GM12875 (cell line): ENCODE data around the gene CD248.
A peak's percentile ranks its signal among the peaks of the same experiment; 100 is the strongest.

ENCODE experiments used
- H3K4me3 ChIP-seq: one replicate; pipeline ENCODE4 v1.5.1; 2011; ENCODE audit warnings: low read depth, low read length, control low read depth
- TF ChIP-seq, protein P1 (sequence below): IDR thresholded peaks from 2 replicates; pipeline ENCODE4 v1.5.1; 2011; ENCODE audit warnings: low read depth, mild to moderate bottlenecking, control low read depth, inconsistent platforms, low read length, moderate library complexity, borderline replicate concordance; ENCODE audit not compliant: insufficient read depth

The CD248 gene

DNA sequence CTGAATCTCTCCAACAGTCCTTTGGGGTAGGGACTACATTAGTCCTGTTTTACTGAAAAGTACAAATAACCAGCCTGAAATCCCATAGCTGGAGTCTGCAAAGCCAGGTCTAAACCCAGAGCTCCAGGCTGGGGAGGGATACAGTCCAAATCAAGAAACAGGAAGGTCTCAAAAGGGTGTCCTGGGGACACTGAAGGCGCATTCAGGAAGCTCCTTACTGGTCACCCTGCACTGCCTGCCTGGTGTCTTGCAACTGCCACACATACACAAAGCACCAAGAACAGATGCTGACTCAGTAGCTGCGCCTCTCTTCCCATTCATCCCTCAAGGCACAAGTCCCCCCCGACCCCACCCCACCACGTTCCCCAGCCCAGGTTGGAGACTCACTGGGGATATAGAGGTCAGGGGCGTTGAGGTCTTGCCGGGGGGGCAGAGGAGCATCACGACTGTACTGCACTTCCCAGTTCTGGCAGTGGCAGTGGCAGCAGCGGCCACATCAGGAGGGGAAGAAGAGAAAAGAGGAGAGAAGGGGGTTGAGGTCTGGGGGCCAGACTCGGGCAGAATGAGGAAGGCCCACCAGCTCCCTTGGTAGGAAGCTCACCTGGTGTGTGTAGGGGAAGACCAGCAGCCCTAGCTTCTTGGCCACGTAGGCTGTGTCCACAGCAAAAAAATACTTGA lies 29.5 kb downstream of the CD248 start:
- H3K4me3 ChIP-seq: no peak overlapping the region

DNA sequence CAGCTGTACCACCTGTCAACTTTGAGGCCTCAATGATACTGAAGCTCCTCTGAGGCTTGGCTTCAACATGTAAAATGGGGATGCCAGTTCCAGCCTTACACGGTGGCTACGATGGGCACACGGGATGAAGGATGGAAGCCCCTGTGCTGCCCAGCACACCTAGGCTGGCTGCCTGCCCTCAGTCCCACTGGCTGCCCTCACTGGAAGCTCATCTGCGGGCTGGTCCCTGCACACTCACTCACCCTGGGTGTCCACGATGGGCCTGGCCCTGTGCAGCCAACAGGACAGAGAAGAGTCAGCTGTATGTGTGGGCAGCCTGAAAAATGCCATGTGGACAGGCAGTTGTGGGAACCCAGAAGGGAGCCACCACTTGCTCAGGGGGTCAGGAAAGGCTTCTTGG lies 30.1 kb downstream of the CD248 start:
- no peak overlapping the region for H3K4me3 ChIP-seq
- TF ChIP-seq, protein P1, sequence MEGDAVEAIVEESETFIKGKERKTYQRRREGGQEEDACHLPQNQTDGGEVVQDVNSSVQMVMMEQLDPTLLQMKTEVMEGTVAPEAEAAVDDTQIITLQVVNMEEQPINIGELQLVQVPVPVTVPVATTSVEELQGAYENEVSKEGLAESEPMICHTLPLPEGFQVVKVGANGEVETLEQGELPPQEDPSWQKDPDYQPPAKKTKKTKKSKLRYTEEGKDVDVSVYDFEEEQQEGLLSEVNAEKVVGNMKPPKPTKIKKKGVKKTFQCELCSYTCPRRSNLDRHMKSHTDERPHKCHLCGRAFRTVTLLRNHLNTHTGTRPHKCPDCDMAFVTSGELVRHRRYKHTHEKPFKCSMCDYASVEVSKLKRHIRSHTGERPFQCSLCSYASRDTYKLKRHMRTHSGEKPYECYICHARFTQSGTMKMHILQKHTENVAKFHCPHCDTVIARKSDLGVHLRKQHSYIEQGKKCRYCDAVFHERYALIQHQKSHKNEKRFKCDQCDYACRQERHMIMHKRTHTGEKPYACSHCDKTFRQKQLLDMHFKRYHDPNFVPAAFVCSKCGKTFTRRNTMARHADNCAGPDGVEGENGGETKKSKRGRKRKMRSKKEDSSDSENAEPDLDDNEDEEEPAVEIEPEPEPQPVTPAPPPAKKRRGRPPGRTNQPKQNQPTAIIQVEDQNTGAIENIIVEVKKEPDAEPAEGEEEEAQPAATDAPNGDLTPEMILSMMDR: no peak

More for the DNA sequence above, 29.5 kb downstream of the CD248 start:
- TF ChIP-seq, protein P1: no peak

DNA sequence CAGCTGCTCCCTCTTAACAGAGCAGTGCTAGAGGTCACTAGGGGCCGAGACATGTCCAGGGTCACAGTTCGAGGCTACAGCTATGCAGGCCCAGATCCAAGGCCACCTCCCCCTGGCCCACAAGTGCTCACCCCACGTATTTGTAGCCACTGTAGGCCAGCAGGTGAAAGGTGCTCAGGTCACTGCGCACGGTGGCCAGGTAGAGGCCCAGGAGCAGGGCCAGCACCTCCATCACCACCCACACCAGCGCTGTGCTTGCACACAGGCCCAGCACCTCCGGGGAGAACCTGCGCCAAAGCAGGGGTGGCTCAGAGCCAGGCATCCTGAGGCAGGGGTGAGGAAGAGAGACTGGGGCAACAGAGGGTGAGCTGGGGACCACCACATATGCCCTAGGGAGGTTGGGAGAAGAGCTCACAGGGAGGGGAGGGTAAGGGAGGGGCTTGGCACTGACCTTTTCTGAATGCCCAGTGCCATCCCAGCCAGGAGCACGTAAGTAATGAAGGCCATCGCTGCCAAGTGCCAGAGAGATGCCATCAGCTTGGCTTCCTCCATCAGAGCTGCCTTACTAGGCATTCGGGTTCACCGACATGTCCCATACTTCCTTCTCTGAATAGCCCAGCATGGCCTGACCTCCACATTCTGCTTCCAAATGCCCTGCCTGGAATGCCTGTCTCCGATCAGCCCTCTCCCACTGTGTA lies 31.4 kb downstream of the CD248 start:
- TF ChIP-seq, protein P1: no peak
- H3K4me3 ChIP-seq: no peak overlapping the region

DNA sequence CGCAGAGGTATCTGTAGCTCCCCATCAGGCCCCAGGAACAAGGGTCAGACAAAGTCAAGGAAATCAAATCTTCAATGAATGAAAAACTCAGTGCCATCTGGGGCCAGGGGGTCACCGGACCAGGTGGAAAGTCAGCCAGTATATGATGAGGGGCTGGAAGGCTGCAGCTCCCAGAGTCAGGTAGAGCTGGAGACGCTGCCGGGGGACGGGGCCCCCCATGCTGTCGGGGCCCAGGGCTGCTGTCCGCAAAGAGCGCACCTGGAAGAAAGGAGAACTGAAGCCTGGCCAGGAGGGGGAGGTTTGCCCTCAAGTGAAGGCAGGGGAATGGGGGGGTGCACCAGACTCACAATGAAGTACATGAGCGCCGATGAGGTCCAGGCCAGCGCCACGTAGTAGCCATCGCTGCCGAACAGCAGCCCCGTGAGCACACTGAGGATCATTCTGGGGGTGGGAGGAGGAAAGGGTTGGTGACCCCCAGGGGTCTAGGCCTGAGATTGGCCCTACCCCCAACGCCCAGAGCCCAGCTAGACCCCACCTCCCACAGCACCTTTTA lies 32.2 kb downstream of the CD248 start:
- H3K4me3 ChIP-seq: no peak overlapping the region
- TF ChIP-seq, protein P1: no peak

DNA sequence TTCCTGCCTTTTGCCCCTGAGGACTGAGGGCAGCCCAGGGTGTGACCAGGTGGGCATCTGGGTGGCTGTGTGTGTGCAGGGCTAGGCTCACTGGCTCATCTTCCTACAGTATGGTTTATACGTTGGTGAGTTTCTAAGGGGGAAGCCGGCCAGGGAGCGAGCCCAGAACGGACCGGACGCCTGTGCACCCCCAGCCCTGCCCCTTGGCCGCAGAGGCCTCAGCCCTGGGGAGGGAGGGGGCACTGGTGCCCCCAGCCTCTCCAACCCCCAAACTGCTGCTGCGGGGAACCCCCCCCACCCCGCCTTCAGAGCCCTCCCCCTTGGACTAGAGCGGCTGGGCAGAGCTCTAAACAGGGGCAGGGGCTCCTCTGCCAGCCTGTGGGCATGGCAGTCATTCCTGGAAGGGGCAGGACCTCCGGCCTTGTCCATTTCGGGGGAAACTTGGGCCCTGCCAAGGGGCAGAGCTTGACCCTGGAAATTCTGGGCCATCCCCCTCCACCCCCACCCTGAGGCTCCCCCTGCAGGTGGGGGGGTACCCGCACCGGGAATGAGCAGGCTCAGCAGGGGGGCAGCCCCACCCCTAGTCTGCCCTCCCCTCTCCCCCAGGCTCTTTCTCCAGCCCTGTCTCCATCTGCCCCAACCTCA lies 33.3 kb downstream of the CD248 start:
- no peak overlapping the region for H3K4me3 ChIP-seq
- TF ChIP-seq, protein P1: 0 out of 2 replicates have a peak, but pooled peaks have one; percentile 12

DNA sequence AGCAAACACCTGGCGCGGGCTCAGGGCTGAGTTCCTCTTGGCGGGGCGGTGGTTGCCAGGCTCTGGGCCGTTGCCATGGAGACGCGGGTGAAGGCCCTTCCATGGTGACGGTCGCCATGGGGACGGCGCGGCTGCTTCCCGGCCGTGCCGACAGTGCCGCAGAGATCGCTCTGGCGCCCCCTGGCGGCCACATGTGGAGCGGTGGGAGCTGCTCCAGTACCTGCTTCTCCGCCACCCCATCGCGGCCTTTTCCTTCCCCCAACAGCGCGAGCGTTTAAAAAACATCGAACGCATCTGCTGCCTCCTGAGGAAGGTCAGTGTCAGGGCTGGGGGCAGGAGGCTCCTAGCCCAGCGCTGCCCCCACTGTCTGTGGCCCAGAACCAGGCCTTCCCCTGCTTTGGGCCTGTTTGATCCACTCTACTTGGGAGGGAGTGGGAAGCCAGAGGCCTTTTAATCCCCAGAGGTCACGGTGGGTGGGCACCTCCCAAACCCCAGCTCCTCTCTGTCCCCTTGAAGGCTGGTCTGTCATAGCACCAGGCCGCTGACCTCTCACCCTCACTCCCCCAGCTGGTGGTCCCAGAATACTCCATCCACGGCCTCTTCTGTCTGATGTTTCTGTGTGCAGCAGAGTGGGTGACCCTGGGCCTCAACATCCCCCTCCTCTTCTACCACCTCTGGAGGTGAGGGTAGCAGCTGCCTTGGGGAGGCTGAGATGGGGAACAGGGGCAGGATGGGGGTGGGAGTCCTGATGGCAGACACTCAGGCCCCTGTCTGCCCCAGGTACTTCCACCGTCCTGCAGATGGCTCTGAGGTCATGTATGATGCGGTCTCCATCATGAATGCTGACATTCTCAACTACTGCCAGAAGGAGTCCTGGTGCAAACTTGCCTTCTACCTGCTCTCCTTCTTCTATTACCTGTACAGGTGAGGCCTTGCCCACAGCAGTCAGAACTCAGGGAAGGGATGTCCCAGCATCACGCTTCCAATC lies 34.1 kb downstream of the CD248 start:
- TF ChIP-seq, protein P1: peak; percentile 98
- no peak overlapping the region for H3K4me3 ChIP-seq
